GM12878 (cell line): ENCODE measurements around the gene EPHB1. TPM values are rescaled to one million over a fixed set of nuclear protein-coding genes. Genes with fewer than 3 reads are reported as not detected.

ENCODE experiments used
- ATAC-seq: fragments of 200-7000 bp; cut with Tn5 transposase; 3 replicates; pipeline ENCODE4 v1.9.1; 2020; ENCODE audit warnings: mild to moderate bottlenecking, moderate library complexity
- BruUV-seq: library from RNA; stranded (reverse); fragments of 400-500 nt; replicated peaks from 2 replicates; lab custom pipeline; 2021; lab: Mats Ljungman, UMichigan
- CTCF ChIA-PET: fragments of 300-600 bp; sonication (Branson Sonifier 250); formaldehyde crosslinking; extraction: SDS; loops from one replicate; lab custom pipeline; 2021; ENCODE audit warnings: inconsistent platforms; lab: Yijun Ruan, JAX
- POLR2A ChIA-PET: fragments of 350-600 bp; formaldehyde crosslinking; extraction: SDS; loops from one replicate; lab custom pipeline; 2021; ENCODE audit warnings: inconsistent platforms; lab: Charles Lee
- RAD21 ChIA-PET: fragments of 300-600 bp; sonication (Branson Sonifier 250); formaldehyde crosslinking; loops from one replicate; lab custom pipeline; 2023; ENCODE audit warnings: antibody characterized with exemption; ENCODE audit not compliant: unreplicated experiment; lab: Charles Lee
- SMC1A ChIA-PET: fragments of 300-600 bp; sonication (Branson Sonifier 250); formaldehyde crosslinking; loops from one replicate; lab custom pipeline; 2023; ENCODE audit not compliant: unreplicated experiment, uncharacterized antibody; lab: Charles Lee
- DNase-seq: peaks from one replicate; pipeline ENCODE4 v3.0.0-alpha.2; 2011; ENCODE audit warnings: low read depth, low spot score
- FAIRE-seq: peaks from 3 replicates; lab custom pipeline; 2011; peaks lifted over from hg19 to GRCh38; lab: Jason Lieb, UNC
- H2AFZ ChIP-seq: 2 replicates; pipeline ENCODE4 v1.6.0; 2011; ENCODE audit warnings: low read depth, low read length, control low read depth; ENCODE audit not compliant: control insufficient read depth
- H3K27ac ChIP-seq: 2 replicates; pipeline ENCODE4 v1.5.1; 2011; ENCODE audit warnings: control low read depth; ENCODE audit not compliant: control insufficient read depth, insufficient read depth
- H3K27me3 ChIP-seq, 2 experiments: replicated peaks in 1 of 2; 2 replicates each; pipeline versions ENCODE4 v1.6.0 to v1.6.1; 2011; ENCODE audit warnings: low read length in 1 of 2; ENCODE audit not compliant: control insufficient read depth in 2 of 2, insufficient read depth in 2 of 2
- H3K36me3 ChIP-seq, 2 experiments: 2 replicates each; pipeline ENCODE4 v1.5.1; 2011; ENCODE audit warnings: low read length in 1 of 2; ENCODE audit not compliant: control insufficient read depth in 2 of 2, insufficient read depth in 2 of 2
- H3K4me1 ChIP-seq: 2 replicates; pipeline ENCODE4 v1.6.1; 2011; ENCODE audit warnings: mild to moderate bottlenecking, low read length, moderate library complexity, mixed read lengths; ENCODE audit not compliant: control insufficient read depth, insufficient read depth
- H3K4me2 ChIP-seq: 2 replicates; pipeline ENCODE4 v1.6.0; 2011; ENCODE audit warnings: control low read depth; ENCODE audit not compliant: control insufficient read depth, insufficient read depth
- H3K4me3 ChIP-seq: fragments of 200-600 bp; sonication (generic); 2 replicates; pipeline ENCODE4 v1.5.1; 2016
- H3K79me2 ChIP-seq: 2 replicates; pipeline ENCODE4 v1.6.0; 2011; ENCODE audit warnings: low read length; ENCODE audit not compliant: control insufficient read depth, insufficient read depth
- H3K9ac ChIP-seq: 2 replicates; pipeline ENCODE4 v1.8.0; 2011; ENCODE audit warnings: low read length, control low read depth, mixed read lengths; ENCODE audit not compliant: control insufficient read depth, insufficient read depth
- H3K9me3 ChIP-seq: replicated peaks from 3 replicates; pipeline ENCODE4 v1.5.1; 2011; ENCODE audit warnings: mild to moderate bottlenecking, low read length; ENCODE audit not compliant: control insufficient read depth, insufficient read depth
- H4K20me1 ChIP-seq: 2 replicates; pipeline ENCODE4 v1.6.0; 2011; ENCODE audit not compliant: control insufficient read depth, insufficient read depth
- BCLAF1 ChIP-seq: fragments of 450-650 bp; IDR thresholded peaks from 2 replicates; pipeline ENCODE4 v1.6.1; 2017; ENCODE audit warnings: antibody characterized with exemption, mild to moderate bottlenecking, moderate library complexity
- GABPA ChIP-seq: IDR thresholded peaks from 2 replicates; pipeline ENCODE4 v1.6.1; 2014; ENCODE audit warnings: antibody characterized with exemption, low read depth, mild to moderate bottlenecking, inconsistent platforms
- SRF ChIP-seq, 2 experiments: IDR thresholded peaks; 2 replicates each; pipeline ENCODE4 v1.6.1; 2011; ENCODE audit warnings: low read depth in 2 of 2, low read length in 2 of 2, mild to moderate bottlenecking in 1 of 2, moderate library complexity in 1 of 2
- TCF3 ChIP-seq: IDR thresholded peaks from 2 replicates; pipeline ENCODE4 v1.6.1; 2012; ENCODE audit warnings: low read depth, mild to moderate bottlenecking, low read length, borderline replicate concordance; ENCODE audit not compliant: insufficient read depth
- WGBS: methylation state at CpG from one replicate; pipeline ENCODE4 v1.1.6; 2016; ENCODE audit warnings: low lambda C conversion rate; ENCODE audit not compliant: insufficient replicate concordance, insufficient coverage; ENCODE audit errors: missing lambda C conversion rate; 5-methylcytosine and 5-hydroxymethylcytosine counted together
- in situ Hi-C: fragments of 300-500 bp; cut with MboI; formaldehyde crosslinking; loops from 9 replicates; pipeline ENCODE4 v1.14.3; 2018; ENCODE audit warnings: mixed read lengths
- intact Hi-C: fragments of 100-400 bp; cut with micrococcal nuclease; formaldehyde crosslinking; loops from one replicate; pipeline ENCODE4 v1.14.2; 2022; ENCODE audit not compliant: unreplicated experiment
- polyA plus RNA-seq, 11 experiments: library from polyadenylated mRNA; depleted of rRNA in 4 of 11; unstranded in 6 of 11; stranded (reverse) in 5 of 11; fragments of >200 nt; fragmentation: Nextera tagmentation in 4 of 11; fragmentation: Illumina TruSeq in 1 of 11; extraction: Ambion mirVana in 4 of 11; extraction: Trizol in 1 of 11; gene quantifications; 1 replicate in 1 of 11; 2 replicates in 10 of 11; pipeline versions ENCODE4 v1.2.1 to v1.2.3, GENCODE V29; 2011 to 2016; ENCODE audit warnings: inconsistent platforms in 2 of 11, missing spikeins in 2 of 11, low read depth in 1 of 11
- total RNA-seq, 4 experiments: library from RNA; depleted of rRNA in 3 of 4; stranded (reverse); fragments of >200 nt in 3 of 4; fragmentation: Illumina TruSeq in 1 of 4; extraction: Trizol in 1 of 4; gene quantifications; 2 replicates each; pipeline versions ENCODE4 v1.2.1 to v1.2.3, GENCODE V29; 2013 to 2021

EPHB1 gene
- total and polyA plus RNA-seq, 10 of the 15 experiments (the other 5 are each of a cell fraction or from before 2014, with no cell fraction given), result 0.33 to 23.8 (median 1.2) TPM

- Histone ChIP-seq H3K4me2 (no peak overlapping the region), H3K4me1 (no peaks in the 10 kb centered on the region; the same call in 1 of the 2 replicates), H3K9ac (no peak overlapping the region), H3K4me3 (no peak overlapping the region), H3K27ac (no peak overlapping the region), H2AFZ (no peak overlapping the region), H3K9me3 (no peaks in the 10 kb centered on the region), H3K36me3 (peaks cover 0 to 5% of the 10 kb centered on the region in 2 experiments; a peak in 3 of 4 replicates), H4K20me1 (no peaks in the 10 kb centered on the region), H3K27me3 (no peaks in the 10 kb centered on the region)
- in situ Hi-C loops, result no loop called here
- ChIA-PET RAD21 (interaction anchor here (1.0 kb wide), 2 partner anchors 234 to 248 kb away, joined by 3 read pairs; no protein-coding TSS in a partner anchor), CTCF (interaction anchor here (0.8 kb wide), 1 partner anchor 171 kb away, joined by 3 read pairs; no protein-coding TSS in a partner anchor), SMC1A (interaction anchor here (0.9 kb wide), 1 partner anchor 70 kb away, joined by 3 read pairs; no protein-coding TSS in a partner anchor)
- ATAC-seq (no peak), FAIRE-seq (no peak)
- no TSS peak for BruUV-seq
- TF ChIP-seq BCLAF1 (no peak), TCF3 (no peak), SRF (IDR thresholded peaks at IDR 0.05; ENCODE audit: low read depth in 2 of 2, low read length in 2 of 2) (no peak), GABPA (no peak)
- TF ChIP-seq, all 136 proteins: peak for 0
- WGBS, result 66% methylated on average over 4 of the region's 4 CpGs
- no peak for DNase-seq
- intact Hi-C loops, result no loop called here
- H3K79me2 ChIP-seq, result no peaks in the 10 kb centered on the region
- POLR2A ChIA-PET, result no interaction called here
These were observed 343.7 kb downstream of the EPHB1 start for GRCh38 chr3:135138776-135139175.
